Liver (tissue), 9 donors: ENCODE measurements around the gene RAP1B. TPM values are rescaled to one million over a fixed set of nuclear protein-coding genes. Genes with fewer than 3 reads are reported as not detected.

ENCODE experiments used
- DNase-seq: peaks from one replicate; pipeline ENCODE4 v3.0.0-alpha.2; 2017; ENCODE audit warnings: low spot score
- H3K27ac ChIP-seq, 2 donors: one replicate each; pipeline ENCODE4 v1.7.0; 2013; ENCODE audit warnings: inconsistent platforms in 2 of 2, low read length in 2 of 2, control low read depth in 1 of 2, low read depth in 1 of 2, mild to moderate bottlenecking in 1 of 2
- H3K27me3 ChIP-seq, 4 donors: one replicate each; pipeline versions ENCODE4 v1.6.1 to v1.7.0; 2013; ENCODE audit warnings: low read length in 3 of 4, inconsistent platforms in 1 of 4, mild to moderate bottlenecking in 1 of 4, moderate library complexity in 1 of 4; ENCODE audit not compliant: control insufficient read depth in 4 of 4, insufficient read depth in 4 of 4
- H3K36me3 ChIP-seq, 4 donors: one replicate each; pipeline versions ENCODE4 v1.6.1 to v1.7.0; 2013; ENCODE audit warnings: low read length in 3 of 4, mild to moderate bottlenecking in 3 of 4, low read depth in 1 of 4, moderate library complexity in 1 of 4; ENCODE audit not compliant: control insufficient read depth in 4 of 4, insufficient read depth in 3 of 4
- H3K4me1 ChIP-seq, 4 donors: one replicate each; pipeline versions ENCODE4 v1.6.1 to v1.7.0; 2013; ENCODE audit warnings: low read length in 3 of 4, mild to moderate bottlenecking in 3 of 4, moderate library complexity in 1 of 4; ENCODE audit not compliant: control insufficient read depth in 4 of 4, insufficient read depth in 4 of 4
- H3K4me3 ChIP-seq, 3 donors: one replicate each; pipeline versions ENCODE4 v1.6.1 to v1.7.0; 2013; ENCODE audit warnings: low read length in 3 of 3, control low read depth in 1 of 3, low read depth in 1 of 3, mild to moderate bottlenecking in 1 of 3
- H3K9ac ChIP-seq, 2 donors: one replicate each; pipeline ENCODE4 v1.7.0; 2013; ENCODE audit warnings: low read length in 2 of 2, mild to moderate bottlenecking in 2 of 2, moderate library complexity in 2 of 2, control low read depth in 1 of 2, low read depth in 1 of 2
- H3K9me3 ChIP-seq, 4 donors: one replicate each; pipeline versions ENCODE4 v1.6.1 to v1.7.0; 2013; ENCODE audit warnings: low read length in 3 of 4; ENCODE audit not compliant: control insufficient read depth in 4 of 4
- EGR1 ChIP-seq, 2 donors: IDR thresholded peaks; 2 replicates each; pipeline ENCODE4 v1.6.1; 2016 to 2018; ENCODE audit warnings: antibody characterized with exemption in 2 of 2, low read depth in 2 of 2
- FOXA1 ChIP-seq: IDR thresholded peaks from 2 replicates; pipeline ENCODE4 v1.6.1; 2016; ENCODE audit warnings: antibody characterized with exemption
- FOXA2 ChIP-seq: IDR thresholded peaks from 2 replicates; pipeline ENCODE4 v1.6.1; 2016; ENCODE audit warnings: antibody characterized with exemption
- GABPA ChIP-seq, 2 donors: IDR thresholded peaks in 1 of 2; conservative IDR thresholded peaks in 1 of 2; 2 replicates each; pipeline ENCODE4 v1.6.1; 2016; ENCODE audit warnings: antibody characterized with exemption in 2 of 2, mild to moderate bottlenecking in 1 of 2, moderate library complexity in 1 of 2
- HNF4A ChIP-seq, 2 donors: conservative IDR thresholded peaks; 2 replicates each; pipeline ENCODE4 v1.6.1; 2016; ENCODE audit warnings: antibody characterized with exemption in 2 of 2, mild to moderate bottlenecking in 2 of 2
- HNF4G ChIP-seq: IDR thresholded peaks from 2 replicates; pipeline ENCODE4 v1.6.1; 2016; ENCODE audit warnings: antibody characterized with exemption
- JUND ChIP-seq, 2 donors: IDR thresholded peaks; 2 replicates each; pipeline ENCODE4 v1.6.1; 2016; ENCODE audit warnings: antibody characterized with exemption in 2 of 2
- NR2F2 ChIP-seq: IDR thresholded peaks from 2 replicates; pipeline ENCODE4 v1.6.1; 2016; ENCODE audit warnings: antibody characterized with exemption
- RAD21 ChIP-seq, 2 donors: IDR thresholded peaks; 2 replicates each; pipeline ENCODE4 v1.6.1; 2016; ENCODE audit warnings: antibody characterized with exemption in 2 of 2, mild to moderate bottlenecking in 2 of 2
- RXRA ChIP-seq, 2 donors: IDR thresholded peaks; 2 replicates each; pipeline ENCODE4 v1.6.1; 2017 to 2018; ENCODE audit warnings: antibody characterized with exemption in 2 of 2, mild to moderate bottlenecking in 1 of 2
- SP1 ChIP-seq: IDR thresholded peaks from 2 replicates; pipeline ENCODE4 v1.6.1; 2018; ENCODE audit warnings: antibody characterized with exemption, mild to moderate bottlenecking
- TAF1 ChIP-seq: conservative IDR thresholded peaks from 2 replicates; pipeline ENCODE4 v1.6.1; 2016; ENCODE audit warnings: antibody characterized with exemption, mild to moderate bottlenecking
- YY1 ChIP-seq: IDR thresholded peaks from 2 replicates; pipeline ENCODE4 v1.6.1; 2016; ENCODE audit warnings: antibody characterized with exemption, mild to moderate bottlenecking
- polyA plus RNA-seq, 2 donors: library from polyadenylated mRNA; stranded (reverse) in 1 of 2; unstranded in 1 of 2; fragments of 200-250 nt in 1 of 2; fragments of >200 nt in 1 of 2; fragmentation: Nextera tagmentation in 1 of 2; extraction: Ambion mirVana in 1 of 2; gene quantifications; one replicate each; pipeline versions ENCODE4 v1.2.1 to v1.2.3, GENCODE V29; 2013 to 2015
- total RNA-seq, 2 donors: library from RNA; depleted of rRNA; stranded (reverse); fragments of >200 nt; gene quantifications; one replicate each; pipeline ENCODE4 v1.2.3, GENCODE V29; 2014
- TF ChIP-seq, protein P1 (sequence below): IDR thresholded peaks from 2 replicates; pipeline ENCODE4 v1.6.1; 2016; ENCODE audit warnings: antibody characterized with exemption, mild to moderate bottlenecking
- TF ChIP-seq, protein P2 (sequence below): IDR thresholded peaks from 2 replicates; pipeline ENCODE4 v1.6.1; 2016; ENCODE audit warnings: antibody characterized with exemption
- TF ChIP-seq, protein P3 (sequence below): fragments of 150-350 bp; IDR thresholded peaks from 2 replicates; pipeline ENCODE4 v1.5.1; 2017; ENCODE audit warnings: improper control_type of control experiment, low read depth, low read length; ENCODE audit not compliant: missing input control
- TF ChIP-seq, protein P4 (sequence below): IDR thresholded peaks from 2 replicates; pipeline ENCODE4 v1.6.1; 2016; ENCODE audit warnings: antibody characterized with exemption
- TF ChIP-seq, protein P5 (sequence below): IDR thresholded peaks from 2 replicates; pipeline ENCODE4 v1.6.1; 2016; ENCODE audit warnings: antibody characterized with exemption
- donor health status: healthy.
- donor health status: healthy.
- donor health status: healthy.
- donor health status: healthy.
- donor health status: healthy.

The RAP1B gene
- total and polyA plus RNA-seq, 4 donors, result 56.2 to 123 (median 72.4) TPM

DNA sequence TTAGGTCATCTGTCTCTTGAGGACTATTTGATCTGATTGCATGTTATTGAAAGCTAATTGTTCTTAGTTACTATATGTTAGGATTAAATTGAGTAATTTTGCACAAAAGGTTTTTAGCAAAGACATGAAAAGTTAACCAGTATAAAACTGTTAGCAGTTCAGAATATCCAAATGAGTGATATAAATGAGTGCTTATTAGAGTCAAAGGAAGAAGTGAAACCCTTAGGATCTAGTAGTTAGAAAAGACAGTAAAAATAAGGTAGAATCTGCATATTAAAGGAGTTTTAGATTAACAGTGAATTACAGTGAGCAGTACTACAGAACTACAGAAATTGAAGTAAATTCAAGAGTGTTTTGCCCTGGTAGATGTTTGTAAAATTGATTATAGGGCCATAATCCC is 12.4 kb downstream of the RAP1B start:
- Histone ChIP-seq H3K9ac (no peak overlapping the region), H3K36me3 (peaks cover 2 to 10% (median 9%) of the 10 kb centered on the region in 4 donors), H3K4me1 (peaks cover 5 to 32% (median 24%) of the 10 kb centered on the region in 4 donors), H3K27ac (no peak overlapping the region), H3K4me3 (no peak overlapping the region), H3K27me3 (no peaks in the 10 kb centered on the region), H3K9me3 (peaks cover 0 to 4% (median 3%) of the 10 kb centered on the region in 4 donors)
- no peak for TF ChIP-seq RAD21 (IDR thresholded peaks at IDR 0.05)
- no peak for TF ChIP-seq SP1
- no peak for TF ChIP-seq JUND (IDR thresholded peaks at IDR 0.05)
- no peak for TF ChIP-seq HNF4G
- no peak for TF ChIP-seq NR2F2
- no peak for TF ChIP-seq YY1
- TF ChIP-seq, protein P1, sequence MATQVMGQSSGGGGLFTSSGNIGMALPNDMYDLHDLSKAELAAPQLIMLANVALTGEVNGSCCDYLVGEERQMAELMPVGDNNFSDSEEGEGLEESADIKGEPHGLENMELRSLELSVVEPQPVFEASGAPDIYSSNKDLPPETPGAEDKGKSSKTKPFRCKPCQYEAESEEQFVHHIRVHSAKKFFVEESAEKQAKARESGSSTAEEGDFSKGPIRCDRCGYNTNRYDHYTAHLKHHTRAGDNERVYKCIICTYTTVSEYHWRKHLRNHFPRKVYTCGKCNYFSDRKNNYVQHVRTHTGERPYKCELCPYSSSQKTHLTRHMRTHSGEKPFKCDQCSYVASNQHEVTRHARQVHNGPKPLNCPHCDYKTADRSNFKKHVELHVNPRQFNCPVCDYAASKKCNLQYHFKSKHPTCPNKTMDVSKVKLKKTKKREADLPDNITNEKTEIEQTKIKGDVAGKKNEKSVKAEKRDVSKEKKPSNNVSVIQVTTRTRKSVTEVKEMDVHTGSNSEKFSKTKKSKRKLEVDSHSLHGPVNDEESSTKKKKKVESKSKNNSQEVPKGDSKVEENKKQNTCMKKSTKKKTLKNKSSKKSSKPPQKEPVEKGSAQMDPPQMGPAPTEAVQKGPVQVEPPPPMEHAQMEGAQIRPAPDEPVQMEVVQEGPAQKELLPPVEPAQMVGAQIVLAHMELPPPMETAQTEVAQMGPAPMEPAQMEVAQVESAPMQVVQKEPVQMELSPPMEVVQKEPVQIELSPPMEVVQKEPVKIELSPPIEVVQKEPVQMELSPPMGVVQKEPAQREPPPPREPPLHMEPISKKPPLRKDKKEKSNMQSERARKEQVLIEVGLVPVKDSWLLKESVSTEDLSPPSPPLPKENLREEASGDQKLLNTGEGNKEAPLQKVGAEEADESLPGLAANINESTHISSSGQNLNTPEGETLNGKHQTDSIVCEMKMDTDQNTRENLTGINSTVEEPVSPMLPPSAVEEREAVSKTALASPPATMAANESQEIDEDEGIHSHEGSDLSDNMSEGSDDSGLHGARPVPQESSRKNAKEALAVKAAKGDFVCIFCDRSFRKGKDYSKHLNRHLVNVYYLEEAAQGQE, result no peak
- TF ChIP-seq, protein P2, sequence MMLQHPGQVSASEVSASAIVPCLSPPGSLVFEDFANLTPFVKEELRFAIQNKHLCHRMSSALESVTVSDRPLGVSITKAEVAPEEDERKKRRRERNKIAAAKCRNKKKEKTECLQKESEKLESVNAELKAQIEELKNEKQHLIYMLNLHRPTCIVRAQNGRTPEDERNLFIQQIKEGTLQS, result no peak
- TF ChIP-seq, protein P3, sequence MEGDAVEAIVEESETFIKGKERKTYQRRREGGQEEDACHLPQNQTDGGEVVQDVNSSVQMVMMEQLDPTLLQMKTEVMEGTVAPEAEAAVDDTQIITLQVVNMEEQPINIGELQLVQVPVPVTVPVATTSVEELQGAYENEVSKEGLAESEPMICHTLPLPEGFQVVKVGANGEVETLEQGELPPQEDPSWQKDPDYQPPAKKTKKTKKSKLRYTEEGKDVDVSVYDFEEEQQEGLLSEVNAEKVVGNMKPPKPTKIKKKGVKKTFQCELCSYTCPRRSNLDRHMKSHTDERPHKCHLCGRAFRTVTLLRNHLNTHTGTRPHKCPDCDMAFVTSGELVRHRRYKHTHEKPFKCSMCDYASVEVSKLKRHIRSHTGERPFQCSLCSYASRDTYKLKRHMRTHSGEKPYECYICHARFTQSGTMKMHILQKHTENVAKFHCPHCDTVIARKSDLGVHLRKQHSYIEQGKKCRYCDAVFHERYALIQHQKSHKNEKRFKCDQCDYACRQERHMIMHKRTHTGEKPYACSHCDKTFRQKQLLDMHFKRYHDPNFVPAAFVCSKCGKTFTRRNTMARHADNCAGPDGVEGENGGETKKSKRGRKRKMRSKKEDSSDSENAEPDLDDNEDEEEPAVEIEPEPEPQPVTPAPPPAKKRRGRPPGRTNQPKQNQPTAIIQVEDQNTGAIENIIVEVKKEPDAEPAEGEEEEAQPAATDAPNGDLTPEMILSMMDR, result no peak
- TF ChIP-seq GABPA (IDR thresholded peaks at IDR 0.05 in 1 of 2, conservative IDR thresholded peaks at IDR 0.05 in 1 of 2), result no peak
- TF ChIP-seq RXRA (IDR thresholded peaks at IDR 0.05), result no peak
- no peak for TF ChIP-seq HNF4A (conservative IDR thresholded peaks at IDR 0.05)
- no peak for TF ChIP-seq FOXA1
- no peak for TF ChIP-seq FOXA2
- TF ChIP-seq EGR1 (IDR thresholded peaks at IDR 0.05; ENCODE audit: low read depth in 2 of 2), result no peak
- TF ChIP-seq, protein P4, sequence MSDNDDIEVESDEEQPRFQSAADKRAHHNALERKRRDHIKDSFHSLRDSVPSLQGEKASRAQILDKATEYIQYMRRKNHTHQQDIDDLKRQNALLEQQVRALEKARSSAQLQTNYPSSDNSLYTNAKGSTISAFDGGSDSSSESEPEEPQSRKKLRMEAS, result no peak
- no peak for TF ChIP-seq TAF1
- TF ChIP-seq, protein P5, sequence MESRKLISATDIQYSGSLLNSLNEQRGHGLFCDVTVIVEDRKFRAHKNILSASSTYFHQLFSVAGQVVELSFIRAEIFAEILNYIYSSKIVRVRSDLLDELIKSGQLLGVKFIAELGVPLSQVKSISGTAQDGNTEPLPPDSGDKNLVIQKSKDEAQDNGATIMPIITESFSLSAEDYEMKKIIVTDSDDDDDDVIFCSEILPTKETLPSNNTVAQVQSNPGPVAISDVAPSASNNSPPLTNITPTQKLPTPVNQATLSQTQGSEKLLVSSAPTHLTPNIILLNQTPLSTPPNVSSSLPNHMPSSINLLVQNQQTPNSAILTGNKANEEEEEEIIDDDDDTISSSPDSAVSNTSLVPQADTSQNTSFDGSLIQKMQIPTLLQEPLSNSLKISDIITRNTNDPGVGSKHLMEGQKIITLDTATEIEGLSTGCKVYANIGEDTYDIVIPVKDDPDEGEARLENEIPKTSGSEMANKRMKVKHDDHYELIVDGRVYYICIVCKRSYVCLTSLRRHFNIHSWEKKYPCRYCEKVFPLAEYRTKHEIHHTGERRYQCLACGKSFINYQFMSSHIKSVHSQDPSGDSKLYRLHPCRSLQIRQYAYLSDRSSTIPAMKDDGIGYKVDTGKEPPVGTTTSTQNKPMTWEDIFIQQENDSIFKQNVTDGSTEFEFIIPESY, result no peak
- DNase-seq, result no peak
